ENCODE measurements around the gene RAPGEF4.

RAPGEF4 gene

DNA sequence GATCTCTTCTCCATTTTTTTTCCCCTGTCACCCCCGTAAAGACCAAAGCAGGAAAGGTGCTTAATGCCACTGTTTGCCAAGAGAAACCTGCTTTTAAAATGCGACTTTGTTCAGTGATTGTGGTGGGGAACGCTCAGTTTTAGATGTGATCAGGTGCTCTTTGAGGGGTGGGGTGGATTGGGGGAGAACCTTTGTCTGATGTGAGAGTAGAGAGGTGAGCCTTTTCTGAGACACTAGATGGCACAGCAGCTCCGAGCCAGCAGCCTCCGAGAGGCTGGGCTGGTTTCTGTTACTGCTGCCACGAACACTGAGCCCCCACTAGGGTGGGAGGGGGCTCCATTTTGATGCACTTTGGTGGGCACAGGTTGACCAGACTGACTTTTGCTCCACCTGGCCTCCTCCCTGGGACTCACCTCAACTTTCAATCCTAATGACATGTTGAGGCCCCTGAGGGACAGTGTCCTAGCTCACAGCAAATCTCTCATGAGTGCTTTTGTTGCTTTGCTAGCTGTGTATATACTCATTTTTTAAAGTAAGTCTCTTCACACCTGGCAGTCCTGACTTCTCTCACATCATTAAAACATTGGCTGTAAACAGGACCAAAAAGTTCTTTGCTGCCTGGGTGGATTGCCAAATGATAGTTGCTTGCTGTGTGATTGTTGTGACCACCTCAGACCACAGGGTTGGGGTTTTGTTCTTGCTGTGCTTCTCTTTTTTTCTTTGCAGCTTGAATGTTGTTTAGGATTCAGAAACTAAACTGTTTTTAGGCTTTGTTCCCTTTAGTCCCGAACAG, 241.8 kb downstream of the RAPGEF4 start:
- peaks cover 5% of the 10 kb centered on the region for H3K4me1 ChIP-seq (ENCODE audit: insufficient read depth, low read length, poor library complexity, severe bottlenecking)
- no peak for TF ChIP-seq EZH2phosphoT487 (IDR thresholded peaks at IDR 0.05; ENCODE audit: borderline replicate concordance)
- TF ChIP-seq, protein P1, sequence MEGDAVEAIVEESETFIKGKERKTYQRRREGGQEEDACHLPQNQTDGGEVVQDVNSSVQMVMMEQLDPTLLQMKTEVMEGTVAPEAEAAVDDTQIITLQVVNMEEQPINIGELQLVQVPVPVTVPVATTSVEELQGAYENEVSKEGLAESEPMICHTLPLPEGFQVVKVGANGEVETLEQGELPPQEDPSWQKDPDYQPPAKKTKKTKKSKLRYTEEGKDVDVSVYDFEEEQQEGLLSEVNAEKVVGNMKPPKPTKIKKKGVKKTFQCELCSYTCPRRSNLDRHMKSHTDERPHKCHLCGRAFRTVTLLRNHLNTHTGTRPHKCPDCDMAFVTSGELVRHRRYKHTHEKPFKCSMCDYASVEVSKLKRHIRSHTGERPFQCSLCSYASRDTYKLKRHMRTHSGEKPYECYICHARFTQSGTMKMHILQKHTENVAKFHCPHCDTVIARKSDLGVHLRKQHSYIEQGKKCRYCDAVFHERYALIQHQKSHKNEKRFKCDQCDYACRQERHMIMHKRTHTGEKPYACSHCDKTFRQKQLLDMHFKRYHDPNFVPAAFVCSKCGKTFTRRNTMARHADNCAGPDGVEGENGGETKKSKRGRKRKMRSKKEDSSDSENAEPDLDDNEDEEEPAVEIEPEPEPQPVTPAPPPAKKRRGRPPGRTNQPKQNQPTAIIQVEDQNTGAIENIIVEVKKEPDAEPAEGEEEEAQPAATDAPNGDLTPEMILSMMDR (conservative IDR thresholded peaks at IDR 0.05; ENCODE audit: low read length), result no peak
- H4K20me1 ChIP-seq (ENCODE audit: insufficient read depth, low read length, poor library complexity, severe bottlenecking), result no peaks in the 10 kb centered on the region
- H3K27me3 ChIP-seq (ENCODE audit: insufficient read depth, low read length, poor library complexity, severe bottlenecking), result no peaks in the 10 kb centered on the region
- no peak overlapping the region for H3K9ac ChIP-seq (ENCODE audit: low read depth, low read length, poor library complexity, severe bottlenecking)
- no peak overlapping the region for H2AFZ ChIP-seq (ENCODE audit: low read length)
- H3K79me2 ChIP-seq (ENCODE audit: insufficient read depth, low read length), result no peaks in the 10 kb centered on the region
- no peaks in the 10 kb centered on the region for H3K9me2 ChIP-seq (replicated peaks; ENCODE audit: low read depth, low read length)
- H3K36me3 ChIP-seq (ENCODE audit: insufficient read depth, low read length), result no peaks in the 10 kb centered on the region
- H3K4me2 ChIP-seq (ENCODE audit: low read depth, low read length, poor library complexity, severe bottlenecking), result no peak overlapping the region
- H3K9me3 ChIP-seq (ENCODE audit: insufficient read depth, low read depth, low read length), result no peaks in the 10 kb centered on the region
- H3K4me3 ChIP-seq (ENCODE audit: low read length, poor library complexity, severe bottlenecking), result no peak overlapping the region
- H3F3A ChIP-seq (ENCODE audit: low read depth), result no peaks in the 10 kb centered on the region

DNA sequence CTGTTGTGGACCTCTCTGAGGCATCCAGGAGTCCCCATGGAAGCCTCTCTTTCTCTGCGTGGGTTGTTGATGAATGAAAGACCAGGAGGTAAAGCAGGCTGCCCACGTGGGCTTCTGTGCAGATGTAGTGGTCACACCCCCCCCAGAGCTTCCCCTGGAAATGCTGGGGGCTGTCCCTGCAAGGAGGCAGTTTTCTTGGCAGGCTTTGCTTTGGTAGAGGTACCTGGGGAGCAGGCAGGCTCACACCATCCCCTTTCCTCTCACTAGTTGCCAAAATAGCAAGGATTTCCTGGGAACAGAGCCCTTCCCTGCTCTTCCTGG, 242.4 kb downstream of the RAPGEF4 start:
- Histone ChIP-seq H3K4me3 (ENCODE audit: low read length, poor library complexity, severe bottlenecking) (no peak overlapping the region), H3K27me3 (ENCODE audit: insufficient read depth, low read length, poor library complexity, severe bottlenecking) (no peaks in the 10 kb centered on the region), H2AFZ (ENCODE audit: low read length) (peak overlapping the region; percentile 12; the same call in 1 of the 2 replicates), H3K9me3 (ENCODE audit: insufficient read depth, low read depth, low read length) (no peaks in the 10 kb centered on the region), H3K9ac (ENCODE audit: low read depth, low read length, poor library complexity, severe bottlenecking) (no peak overlapping the region), H3K9me2 (replicated peaks; ENCODE audit: low read depth, low read length) (no peaks in the 10 kb centered on the region), H3F3A (ENCODE audit: low read depth) (no peaks in the 10 kb centered on the region), H3K4me1 (ENCODE audit: insufficient read depth, low read length, poor library complexity, severe bottlenecking) (peaks cover 5% of the 10 kb centered on the region), H3K4me2 (ENCODE audit: low read depth, low read length, poor library complexity, severe bottlenecking) (no peak overlapping the region), H3K79me2 (ENCODE audit: insufficient read depth, low read length) (no peaks in the 10 kb centered on the region), H4K20me1 (ENCODE audit: insufficient read depth, low read length, poor library complexity, severe bottlenecking) (no peaks in the 10 kb centered on the region), H3K36me3 (ENCODE audit: insufficient read depth, low read length) (no peaks in the 10 kb centered on the region)
- TF ChIP-seq, protein P1 (conservative IDR thresholded peaks at IDR 0.05; ENCODE audit: low read length), result no peak
- no peak for TF ChIP-seq EZH2phosphoT487 (IDR thresholded peaks at IDR 0.05; ENCODE audit: borderline replicate concordance)

DNA sequence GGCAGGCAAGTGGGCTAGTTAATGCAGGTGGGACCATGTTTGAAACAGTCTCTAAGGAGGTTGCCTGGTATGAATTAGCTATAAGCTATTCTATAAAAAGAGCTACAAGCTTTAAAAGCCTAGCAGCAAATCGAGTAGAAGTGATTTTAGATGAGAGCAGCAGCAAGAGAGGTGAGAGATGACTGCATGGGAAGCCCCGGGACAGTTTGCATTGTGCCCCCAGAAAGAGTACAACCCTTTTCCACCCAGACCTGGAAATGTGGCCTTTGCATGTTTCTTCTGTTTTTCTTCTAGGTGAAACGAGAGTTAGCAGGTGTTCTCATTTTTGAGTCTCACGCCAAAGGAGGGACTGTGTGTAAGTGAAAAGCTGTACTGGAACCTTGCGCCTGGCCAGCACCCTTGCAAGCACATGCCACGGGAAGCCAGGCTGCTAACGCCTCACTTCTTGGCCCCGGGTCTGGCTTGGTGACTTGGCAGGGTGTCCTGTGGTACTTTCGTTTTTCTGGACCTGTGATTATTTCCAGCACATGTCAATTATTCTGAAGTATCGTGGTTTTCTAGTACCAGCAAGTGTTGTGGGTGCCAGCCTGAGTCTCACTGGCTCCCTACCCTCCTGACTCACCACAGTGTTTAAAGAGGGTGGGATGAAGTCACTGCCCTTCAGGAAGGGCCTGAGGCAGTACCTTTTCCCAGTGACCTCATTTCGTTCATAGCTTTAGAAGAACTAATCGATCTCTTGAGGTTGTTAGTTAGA, 249.7 kb downstream of the RAPGEF4 start:
- Histone ChIP-seq H3K4me3 (ENCODE audit: low read length, poor library complexity, severe bottlenecking) (no peak overlapping the region), H3K4me1 (ENCODE audit: insufficient read depth, low read length, poor library complexity, severe bottlenecking) (peaks cover 7% of the 10 kb centered on the region), H3K36me3 (ENCODE audit: insufficient read depth, low read length) (no peaks in the 10 kb centered on the region), H3F3A (ENCODE audit: low read depth) (no peaks in the 10 kb centered on the region), H3K27me3 (ENCODE audit: insufficient read depth, low read length, poor library complexity, severe bottlenecking) (no peaks in the 10 kb centered on the region), H3K9me3 (ENCODE audit: insufficient read depth, low read depth, low read length) (no peaks in the 10 kb centered on the region), H4K20me1 (ENCODE audit: insufficient read depth, low read length, poor library complexity, severe bottlenecking) (no peaks in the 10 kb centered on the region), H3K9me2 (replicated peaks; ENCODE audit: low read depth, low read length) (no peaks in the 10 kb centered on the region), H3K79me2 (ENCODE audit: insufficient read depth, low read length) (no peaks in the 10 kb centered on the region), H3K4me2 (ENCODE audit: low read depth, low read length, poor library complexity, severe bottlenecking) (peak overlapping the region; percentile 15), H2AFZ (ENCODE audit: low read length) (no peak overlapping the region), H3K9ac (ENCODE audit: low read depth, low read length, poor library complexity, severe bottlenecking) (no peak overlapping the region)
- TF ChIP-seq, protein P1 (conservative IDR thresholded peaks at IDR 0.05; ENCODE audit: low read length), result no peak
- TF ChIP-seq EZH2phosphoT487 (IDR thresholded peaks at IDR 0.05; ENCODE audit: borderline replicate concordance), result no peak
